T-helper 2 cell treated with Interferon-gamma antibody and Interleukin-4, amounts not matched to agents 5 μg/mL and 100 μg/mL, for 36 hours (primary cell): ENCODE data around the gene HDAC2.
"Not testable (repeated sequence)": the region's sequence is repeated elsewhere in the genome, so short reads cannot be mapped to it uniquely, and the experiment has no call there.

Experiments used
- DNase-seq: peaks from one replicate; pipeline ENCODE4 v3.0.0; 2021; ENCODE audit warnings: low spot score
- H3K27ac Mint-ChIP-seq: one replicate; pipeline ENCODE4 v1.8.0; 2021; ENCODE audit warnings: mild to moderate bottlenecking, mixed read lengths
- H3K27me3 Mint-ChIP-seq: one replicate; pipeline ENCODE4 v1.8.0; 2021; ENCODE audit warnings: low read depth, mixed read lengths
- H3K36me3 Mint-ChIP-seq: one replicate; pipeline ENCODE4 v1.8.0; 2021; ENCODE audit warnings: low read depth, mixed read lengths
- H3K4me1 Mint-ChIP-seq: one replicate; pipeline ENCODE4 v1.8.0; 2021; ENCODE audit warnings: low read depth, mixed read lengths
- H3K4me3 Mint-ChIP-seq: one replicate; pipeline ENCODE4 v1.8.0; 2022; ENCODE audit warnings: mild to moderate bottlenecking, moderate library complexity, mixed read lengths
- H3K9me3 Mint-ChIP-seq: one replicate; pipeline ENCODE4 v1.8.0; 2021; ENCODE audit warnings: mixed read lengths

The HDAC2 gene

DNA sequence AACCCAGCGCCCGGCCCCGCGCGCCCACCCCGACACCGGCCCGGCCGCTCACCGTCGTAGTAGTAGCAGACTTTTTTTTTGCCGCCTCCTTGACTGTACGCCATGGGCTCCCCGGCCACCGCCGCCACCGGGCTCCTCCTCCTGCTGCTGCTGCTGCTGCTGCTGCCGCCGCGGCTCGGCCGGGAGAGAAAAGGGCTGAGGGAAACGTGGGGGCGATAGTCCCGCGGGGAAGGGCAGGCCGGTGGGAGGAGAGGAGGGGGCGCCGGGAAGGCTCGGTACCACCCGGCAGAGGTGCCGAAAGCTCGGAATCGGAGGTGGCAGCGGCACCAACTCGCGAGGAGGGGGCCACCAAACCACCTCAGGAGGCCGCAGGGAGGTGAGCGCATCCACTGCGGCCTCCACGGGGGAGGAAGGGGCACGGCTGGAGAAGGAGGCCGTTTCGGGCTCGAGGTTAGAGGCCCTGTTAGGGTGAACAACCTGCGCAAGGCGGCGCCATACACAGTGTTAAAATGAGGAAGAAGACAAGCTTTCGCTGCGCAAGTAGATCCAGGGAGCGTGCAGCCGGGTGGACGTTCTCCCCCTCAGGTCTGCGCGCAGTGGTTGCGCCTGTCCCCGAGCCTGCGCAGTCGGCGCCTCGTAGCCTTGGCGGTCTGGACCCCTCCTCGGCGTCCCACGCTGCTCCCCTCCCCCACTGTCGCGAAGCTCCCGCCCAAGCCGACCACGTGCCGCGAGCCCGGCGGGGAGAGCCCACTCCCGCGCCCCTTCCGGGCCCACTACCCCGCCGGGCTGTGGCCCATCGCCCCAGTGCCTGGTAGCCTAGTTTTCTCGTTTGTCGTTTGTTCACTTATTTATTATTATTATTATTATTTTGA, at the start of gene HDAC2:
HDAC2 (minus strand) TSS at position 344 of the 872 bp plus-strand sequence; CDS start at position 104, 240 bp downstream.
- peak within 1 kb of the TSS; percentile 99 for H3K27ac Mint-ChIP-seq
- no peaks in the 10 kb centered on the region for H3K9me3 Mint-ChIP-seq
- peak; percentile 86 for DNase-seq
- H3K4me1 Mint-ChIP-seq, result peaks cover 25% of the 10 kb centered on the region
- peak within 1 kb of the TSS; percentile 90 for H3K4me3 Mint-ChIP-seq
- peaks cover 2% of the 10 kb centered on the region for H3K36me3 Mint-ChIP-seq
- peaks cover 1% of the 10 kb centered on the region for H3K27me3 Mint-ChIP-seq

DNA sequence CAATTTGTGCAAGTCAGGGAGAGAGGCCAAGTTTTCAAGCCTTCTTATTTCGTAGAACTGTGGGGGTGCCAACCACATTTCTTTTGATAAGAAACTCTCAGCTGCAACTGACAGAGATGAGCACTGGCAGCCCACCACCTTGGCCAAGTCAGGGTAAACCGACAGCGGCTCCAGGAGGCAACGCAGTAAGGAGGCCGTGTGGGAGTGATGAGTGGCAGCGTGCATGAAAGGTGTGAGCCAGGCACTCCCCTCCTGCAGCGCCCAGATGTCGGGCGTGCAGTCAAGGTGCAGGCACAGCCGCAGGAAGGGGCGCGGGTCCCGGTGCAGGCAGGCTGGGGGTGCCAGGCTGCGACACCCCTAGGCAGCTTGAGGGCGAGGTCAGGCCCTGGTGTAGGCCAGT, 49.2 kb upstream of the HDAC2 start:
- Mint-ChIP-seq H3K9me3 (no peaks in the 10 kb centered on the region), H3K4me3 (no peak overlapping the region), H3K36me3 (no peaks in the 10 kb centered on the region), H3K4me1 (peaks cover 1% of the 10 kb centered on the region), H3K27me3 (peaks cover 6% of the 10 kb centered on the region), H3K27ac (no peak overlapping the region)
- no peak for DNase-seq

DNA sequence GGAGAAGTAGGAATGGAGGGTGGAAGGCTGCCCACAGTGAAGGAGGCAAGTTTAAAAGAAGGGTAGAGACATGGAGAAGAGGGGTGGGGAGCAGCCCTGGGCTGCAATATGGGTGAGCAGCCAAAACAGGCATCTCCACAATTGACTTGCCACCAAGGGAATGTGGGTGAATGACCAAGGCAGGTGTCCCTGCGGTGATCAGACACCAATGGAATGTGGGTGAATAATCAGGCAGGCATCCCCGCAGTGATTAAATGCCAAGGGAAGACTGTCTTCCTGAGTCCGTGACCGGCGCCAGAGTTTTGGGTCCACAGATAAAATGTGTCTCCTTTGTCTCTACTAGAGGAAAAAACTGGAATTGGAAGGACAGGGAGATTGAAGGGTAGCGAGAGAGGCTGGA, 46.2 kb upstream of the HDAC2 start:
- H3K27ac Mint-ChIP-seq, H3K9me3 Mint-ChIP-seq, DNase-seq, H3K4me1 Mint-ChIP-seq, H3K4me3 Mint-ChIP-seq, H3K27me3 Mint-ChIP-seq, H3K36me3 Mint-ChIP-seq: not testable (repeated sequence)

DNA sequence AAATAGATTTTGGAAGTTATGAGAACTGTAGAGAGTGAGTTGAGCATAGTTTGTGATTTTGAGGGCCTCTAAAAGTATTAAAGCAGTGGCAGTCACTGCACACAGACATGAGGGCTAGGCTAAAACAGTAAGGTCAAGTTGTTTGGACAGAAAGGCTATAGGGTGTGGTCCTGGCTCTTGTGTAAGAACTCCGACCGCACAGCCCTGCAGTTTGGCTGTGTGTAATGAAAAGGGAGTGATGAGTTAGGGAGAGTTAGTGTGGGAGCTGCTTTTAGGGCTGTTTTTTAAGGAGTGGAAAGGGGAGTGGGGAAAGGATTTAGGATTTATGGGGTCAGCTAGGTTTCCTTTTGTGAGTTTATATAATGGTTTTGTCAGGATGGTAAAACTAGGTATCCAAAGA, 43.2 kb upstream of the HDAC2 start:
- not testable (repeated sequence) for H3K27ac Mint-ChIP-seq, H3K9me3 Mint-ChIP-seq, DNase-seq, H3K27me3 Mint-ChIP-seq, H3K36me3 Mint-ChIP-seq, H3K4me3 Mint-ChIP-seq
- peaks cover 11% of the 10 kb centered on the region for H3K4me1 Mint-ChIP-seq

DNA sequence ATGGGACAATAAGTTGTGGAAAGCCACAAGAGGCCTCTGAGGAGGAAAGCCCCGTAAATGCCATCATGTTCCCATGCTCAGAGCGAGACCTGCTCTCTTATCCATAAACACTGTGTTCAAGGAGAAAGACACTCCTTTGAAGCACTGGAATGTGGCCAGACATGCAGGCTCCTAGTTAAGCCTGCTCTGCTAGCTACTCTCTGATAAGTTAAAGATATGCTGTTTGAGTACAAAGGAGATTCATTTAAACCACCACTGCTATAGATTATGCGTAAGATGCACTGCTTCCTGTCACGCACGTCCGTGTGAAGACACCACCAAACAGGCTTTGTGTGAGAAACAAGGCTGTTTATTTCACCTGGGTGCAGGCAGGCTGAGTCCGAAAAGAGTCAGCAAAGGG, 40.5 kb upstream of the HDAC2 start:
- peak overlapping the region; percentile 69 for H3K4me3 Mint-ChIP-seq
- not testable (repeated sequence) for H3K9me3 Mint-ChIP-seq, H3K27ac Mint-ChIP-seq, H3K36me3 Mint-ChIP-seq, DNase-seq
- H3K4me1 Mint-ChIP-seq, result peaks cover 25% of the 10 kb centered on the region
- peaks cover 14% of the 10 kb centered on the region for H3K27me3 Mint-ChIP-seq

DNA sequence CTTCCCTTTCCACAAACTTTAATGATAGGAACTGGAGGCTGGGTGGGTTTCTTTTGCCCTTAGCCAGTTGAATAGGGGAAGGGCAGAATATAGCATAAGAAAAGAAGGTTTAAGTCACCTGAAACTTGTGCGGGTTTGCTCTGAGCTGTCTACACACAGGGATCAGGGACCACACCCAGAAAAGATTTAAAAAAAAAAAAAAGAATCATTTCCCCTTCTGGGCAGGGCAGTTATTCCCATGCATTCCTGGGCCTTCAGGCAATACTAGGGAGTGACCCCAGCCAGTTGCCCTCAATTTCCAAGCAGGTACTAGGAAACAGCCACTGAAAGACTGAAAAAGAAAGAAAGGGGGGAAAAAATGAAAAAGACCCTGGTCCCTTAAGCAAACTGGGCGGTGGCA, 39.6 kb upstream of the HDAC2 start:
- H3K27ac Mint-ChIP-seq, result no peak overlapping the region
- H3K27me3 Mint-ChIP-seq, result peaks cover 10% of the 10 kb centered on the region
- H3K4me3 Mint-ChIP-seq, result no peak overlapping the region
- H3K36me3 Mint-ChIP-seq, result peaks cover 2% of the 10 kb centered on the region
- peaks cover 23% of the 10 kb centered on the region for H3K4me1 Mint-ChIP-seq
- H3K9me3 Mint-ChIP-seq, result no peaks in the 10 kb centered on the region
- DNase-seq, result no peak

DNA sequence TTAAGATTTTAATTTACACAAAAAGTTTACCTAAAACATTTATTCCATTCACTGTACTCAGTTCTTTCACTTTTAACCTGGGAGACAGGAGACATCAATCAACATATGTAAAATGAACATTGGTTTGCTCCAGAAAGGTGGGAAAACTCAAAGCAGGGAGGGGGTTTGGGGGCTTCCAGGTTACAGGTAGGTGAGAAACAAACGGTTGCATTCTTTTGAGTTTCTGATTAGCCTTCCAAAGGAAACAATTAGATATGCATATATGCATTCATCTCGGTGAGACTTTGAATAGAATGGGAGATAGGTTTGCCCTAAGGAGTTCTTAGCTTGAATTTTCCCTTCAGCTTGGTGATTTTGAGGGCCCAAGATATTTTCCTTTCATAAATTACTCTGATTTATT, 38.2 kb upstream of the HDAC2 start:
- Mint-ChIP-seq H3K4me1 (peaks cover 23% of the 10 kb centered on the region), H3K36me3 (peaks cover 2% of the 10 kb centered on the region), H3K9me3 (no peaks in the 10 kb centered on the region), H3K27ac (no peak overlapping the region), H3K27me3 (peaks cover 16% of the 10 kb centered on the region), H3K4me3 (no peak overlapping the region)
- DNase-seq, result no peak

DNA sequence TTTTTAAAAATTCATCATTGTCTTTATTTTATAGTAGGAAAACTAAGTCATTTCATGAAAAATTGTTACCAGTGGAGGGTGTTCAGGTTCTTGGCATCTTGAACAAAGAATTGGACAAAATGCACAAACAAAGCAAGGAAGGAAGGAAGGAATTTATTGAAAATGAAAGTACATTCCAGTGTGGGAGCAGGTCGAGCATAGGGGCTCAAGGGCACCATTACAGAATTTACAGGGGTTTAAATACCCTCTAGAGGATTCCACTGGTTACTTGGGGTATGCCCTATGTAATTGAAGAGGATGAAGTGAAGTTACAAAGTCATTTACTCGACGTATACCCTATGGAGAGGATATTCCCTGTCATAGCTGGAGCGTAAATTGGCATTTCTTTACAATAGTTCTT, 37.4 kb upstream of the HDAC2 start:
- Mint-ChIP-seq H3K36me3 (peaks cover 2% of the 10 kb centered on the region), H3K4me1 (peaks cover 23% of the 10 kb centered on the region), H3K4me3 (no peak overlapping the region), H3K27ac (no peak overlapping the region), H3K9me3 (no peaks in the 10 kb centered on the region), H3K27me3 (peaks cover 18% of the 10 kb centered on the region)
- DNase-seq, result no peak

DNA sequence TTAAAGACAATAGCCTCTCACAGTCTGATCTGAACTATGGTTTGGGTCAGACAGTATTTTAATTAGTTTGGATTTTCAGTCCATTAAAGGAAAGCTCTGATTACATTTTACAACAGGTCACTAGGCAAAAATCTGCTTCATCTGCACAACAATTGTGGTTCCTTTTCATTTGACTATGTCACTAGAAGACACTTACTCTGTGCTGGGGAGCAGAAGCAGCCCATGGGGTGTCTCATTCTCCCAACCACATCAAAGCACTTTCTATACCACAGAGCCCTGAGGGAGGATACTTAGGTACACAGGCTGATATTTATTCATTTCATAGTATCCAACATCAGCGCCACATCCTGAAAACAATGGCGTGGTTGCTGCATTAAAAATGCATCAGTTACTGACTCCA, 36.6 kb upstream of the HDAC2 start:
- Mint-ChIP-seq H3K4me1 (peaks cover 23% of the 10 kb centered on the region), H3K27me3 (peaks cover 22% of the 10 kb centered on the region), H3K36me3 (peaks cover 2% of the 10 kb centered on the region), H3K4me3 (peak overlapping the region; percentile 47), H3K27ac (peak overlapping the region; percentile 7), H3K9me3 (no peaks in the 10 kb centered on the region)
- peak; percentile 27 for DNase-seq

DNA sequence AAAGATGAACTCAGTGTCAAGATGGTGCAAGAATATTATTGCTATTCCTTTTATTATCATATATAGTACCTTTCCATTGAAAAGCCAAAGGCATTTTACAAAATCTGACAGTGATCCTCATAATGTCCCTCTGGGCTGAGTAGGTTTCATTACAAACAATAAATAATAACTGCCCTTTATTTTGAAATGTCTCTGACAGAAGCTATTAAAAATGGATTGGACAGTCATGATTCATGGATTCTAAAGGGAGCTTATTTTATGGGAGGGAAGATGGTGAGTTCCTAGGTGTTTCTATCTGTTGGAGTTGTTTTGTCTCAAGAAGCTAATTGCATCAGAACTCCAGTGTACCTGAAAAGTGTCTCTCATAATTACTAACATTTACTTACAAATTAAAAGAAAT, 30.4 kb upstream of the HDAC2 start:
- Mint-ChIP-seq H3K27ac (no peak overlapping the region), H3K4me1 (no peaks in the 10 kb centered on the region), H3K36me3 (no peaks in the 10 kb centered on the region), H3K9me3 (no peaks in the 10 kb centered on the region), H3K27me3 (peaks cover 42% of the 10 kb centered on the region), H3K4me3 (no peak overlapping the region)
- DNase-seq, result no peak

DNA sequence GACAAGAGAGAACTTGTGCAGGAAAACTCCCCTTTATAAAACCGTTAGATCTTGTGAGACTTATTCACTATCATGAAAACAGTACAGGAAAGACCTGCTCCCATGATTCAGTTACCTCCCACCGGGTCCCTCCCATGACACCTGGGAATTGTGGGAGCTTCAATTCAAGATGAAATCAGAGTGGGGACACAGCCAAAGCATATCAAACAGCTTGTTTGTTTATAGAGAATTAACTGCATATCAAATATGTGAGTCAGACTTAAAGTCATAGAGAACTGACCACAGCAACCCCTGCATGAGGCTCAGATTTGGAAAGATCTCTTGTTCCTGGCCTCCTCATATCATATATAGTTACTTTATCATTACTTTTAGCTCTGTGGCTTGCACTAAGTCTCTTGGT, 29.1 kb upstream of the HDAC2 start:
- Mint-ChIP-seq H3K36me3 (no peaks in the 10 kb centered on the region), H3K4me1 (peaks cover 4% of the 10 kb centered on the region), H3K4me3 (no peak overlapping the region), H3K9me3 (no peaks in the 10 kb centered on the region), H3K27me3 (peaks cover 42% of the 10 kb centered on the region), H3K27ac (no peak overlapping the region)
- no peak for DNase-seq

DNA sequence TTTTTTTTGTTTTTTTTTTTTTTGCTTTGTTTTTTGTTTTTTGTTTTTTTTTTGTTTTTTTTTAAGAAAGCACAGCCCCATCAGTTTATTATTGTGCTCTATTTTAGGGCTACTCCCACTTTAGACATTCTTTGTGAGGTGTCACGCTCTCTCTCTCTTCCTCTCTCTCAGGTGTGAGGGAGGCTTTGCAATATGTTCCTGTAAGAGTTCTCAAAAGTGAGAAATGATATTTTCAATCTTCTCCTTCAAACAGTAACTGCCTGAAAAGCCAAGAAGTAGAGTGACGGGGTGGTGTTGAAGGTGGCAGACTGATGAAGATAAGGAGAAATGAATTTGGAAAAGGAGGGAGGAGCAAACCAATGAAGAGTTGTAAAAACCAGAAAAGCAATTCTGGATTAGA, 28.3 kb upstream of the HDAC2 start:
- no peak for DNase-seq
- no peak overlapping the region for H3K27ac Mint-ChIP-seq
- H3K27me3 Mint-ChIP-seq, result peaks cover 37% of the 10 kb centered on the region
- no peaks in the 10 kb centered on the region for H3K9me3 Mint-ChIP-seq
- H3K4me1 Mint-ChIP-seq, result peaks cover 4% of the 10 kb centered on the region
- H3K36me3 Mint-ChIP-seq, result no peaks in the 10 kb centered on the region
- no peak overlapping the region for H3K4me3 Mint-ChIP-seq

DNA sequence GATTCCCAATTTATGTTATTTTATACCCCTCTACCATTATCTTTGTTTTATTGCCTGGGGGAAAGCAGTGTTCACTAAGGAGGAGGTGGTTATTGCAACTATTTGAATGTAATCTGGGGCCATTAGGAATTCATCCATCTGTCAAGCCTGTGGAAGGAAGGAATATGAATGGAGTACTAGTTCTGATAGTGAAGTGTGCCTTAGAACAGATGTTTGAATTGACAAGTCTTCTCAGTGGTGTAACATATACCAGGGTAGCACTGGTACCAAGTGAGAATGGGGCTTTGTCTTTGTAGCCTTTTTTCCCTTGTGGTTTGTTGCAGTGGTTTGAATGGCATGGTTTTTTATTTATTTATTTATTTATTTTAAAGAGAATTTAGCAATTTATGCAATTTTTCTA, 27.9 kb upstream of the HDAC2 start:
- H3K36me3 Mint-ChIP-seq, result no peaks in the 10 kb centered on the region
- peaks cover 37% of the 10 kb centered on the region for H3K27me3 Mint-ChIP-seq
- H3K4me1 Mint-ChIP-seq, result peaks cover 4% of the 10 kb centered on the region
- H3K4me3 Mint-ChIP-seq, result no peak overlapping the region
- DNase-seq, result no peak
- H3K9me3 Mint-ChIP-seq, result no peaks in the 10 kb centered on the region
- H3K27ac Mint-ChIP-seq, result no peak overlapping the region

DNA sequence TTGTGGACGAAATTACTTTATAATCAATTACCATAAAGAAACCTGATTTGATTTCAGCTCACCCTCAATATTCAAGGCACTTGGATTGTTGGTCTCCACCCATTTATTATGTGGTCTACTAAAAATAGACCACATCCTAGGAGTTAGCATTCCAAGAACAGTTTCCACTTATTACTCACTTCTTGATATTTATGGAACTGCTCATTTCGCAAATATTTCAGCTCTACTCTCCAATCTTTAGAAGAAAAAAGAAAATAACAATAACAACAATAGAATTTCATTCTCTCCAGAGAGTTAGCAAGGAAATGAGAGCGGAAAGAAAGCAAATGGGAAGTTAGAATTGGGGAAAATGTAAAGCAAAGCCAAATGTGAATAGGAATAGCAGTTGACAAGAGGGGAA, 26.2 kb upstream of the HDAC2 start:
- no peak for DNase-seq
- Mint-ChIP-seq H3K27me3 (peaks cover 30% of the 10 kb centered on the region), H3K4me1 (peaks cover 4% of the 10 kb centered on the region), H3K27ac (no peak overlapping the region), H3K9me3 (no peaks in the 10 kb centered on the region), H3K4me3 (no peak overlapping the region), H3K36me3 (no peaks in the 10 kb centered on the region)

DNA sequence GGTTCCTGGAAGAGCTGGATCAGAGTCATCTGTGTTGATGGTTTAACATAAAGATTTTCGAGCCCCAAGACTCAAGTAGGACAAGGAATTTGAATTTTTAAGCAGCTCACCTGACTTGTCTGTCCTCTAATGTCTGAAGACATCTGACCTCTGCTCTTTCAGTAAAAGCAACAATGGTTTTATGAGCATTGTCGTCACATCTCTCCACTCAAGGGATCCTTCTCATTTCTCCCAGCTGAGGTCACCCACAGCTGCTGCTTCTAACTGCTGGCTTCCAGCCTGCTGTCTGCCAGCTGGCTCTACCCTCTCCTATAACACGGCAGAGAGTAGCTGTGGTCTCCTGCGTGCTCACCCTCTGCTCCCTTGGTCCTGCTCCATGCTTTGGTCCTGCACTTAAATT, 24.7 kb upstream of the HDAC2 start:
- no peak for DNase-seq
- Mint-ChIP-seq H3K27ac (no peak overlapping the region), H3K4me1 (peaks cover 4% of the 10 kb centered on the region), H3K36me3 (no peaks in the 10 kb centered on the region), H3K4me3 (no peak overlapping the region), H3K27me3 (peaks cover 27% of the 10 kb centered on the region), H3K9me3 (no peaks in the 10 kb centered on the region)
